ENCODE results near the gene NGRN.

NGRN gene

DNA sequence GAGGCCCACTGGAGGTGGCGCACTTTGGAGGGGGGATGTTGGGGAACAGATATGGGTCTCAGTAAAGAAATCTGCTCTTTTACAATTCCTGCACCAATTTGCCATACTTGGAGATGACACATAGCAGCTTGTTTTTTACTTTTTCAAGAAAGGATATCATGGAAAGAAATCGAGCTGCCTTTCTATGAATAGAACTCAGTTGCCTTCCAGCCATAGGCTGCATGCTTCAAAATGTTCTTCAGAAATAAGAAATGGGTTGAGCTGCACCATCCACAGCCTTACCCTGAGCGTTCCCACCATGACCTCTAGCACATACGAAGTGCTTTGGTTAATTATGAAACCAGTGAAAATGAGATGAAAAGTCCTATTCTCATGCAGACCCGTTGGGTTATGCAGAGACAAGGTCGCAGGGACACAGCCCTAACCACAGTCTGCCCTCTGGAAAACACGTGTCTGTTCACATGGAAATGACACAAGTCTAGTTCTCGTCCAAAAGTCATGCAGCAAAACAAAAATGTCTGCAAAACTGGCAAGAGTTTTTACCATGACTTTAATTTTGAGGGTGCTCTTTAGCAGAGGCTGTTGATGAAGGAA, 36.3 kb downstream of the NGRN start:
- no peak for TF ChIP-seq EP300 (IDR thresholded peaks at IDR 0.05; ENCODE audit: borderline replicate concordance)
- no peak for TF ChIP-seq EGR1 (IDR thresholded peaks at IDR 0.05)
- no peak for TF ChIP-seq TAF1 (IDR thresholded peaks at IDR 0.05; ENCODE audit: low read depth)
- no peak for TF ChIP-seq ZBTB7A (IDR thresholded peaks at IDR 0.05; ENCODE audit: low read depth)
- TF ChIP-seq, protein P1, sequence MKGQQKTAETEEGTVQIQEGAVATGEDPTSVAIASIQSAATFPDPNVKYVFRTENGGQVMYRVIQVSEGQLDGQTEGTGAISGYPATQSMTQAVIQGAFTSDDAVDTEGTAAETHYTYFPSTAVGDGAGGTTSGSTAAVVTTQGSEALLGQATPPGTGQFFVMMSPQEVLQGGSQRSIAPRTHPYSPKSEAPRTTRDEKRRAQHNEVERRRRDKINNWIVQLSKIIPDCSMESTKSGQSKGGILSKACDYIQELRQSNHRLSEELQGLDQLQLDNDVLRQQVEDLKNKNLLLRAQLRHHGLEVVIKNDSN (IDR thresholded peaks at IDR 0.05) = no peak
- no peak for TF ChIP-seq CREB1 (IDR thresholded peaks at IDR 0.05; ENCODE audit: low read depth)
- no peak for TF ChIP-seq TCF12 (IDR thresholded peaks at IDR 0.05; ENCODE audit: low read depth)
- TF ChIP-seq TEAD4 (IDR thresholded peaks at IDR 0.05) = no peak
- no peak for TF ChIP-seq MAX (IDR thresholded peaks at IDR 0.05)
- TF ChIP-seq RAD21 (IDR thresholded peaks at IDR 0.05; ENCODE audit: low read depth) = no peak
- TF ChIP-seq YY1 (IDR thresholded peaks at IDR 0.05; ENCODE audit: low read depth) = no peak
- no peak for TF ChIP-seq FOXM1 (IDR thresholded peaks at IDR 0.05; ENCODE audit: borderline replicate concordance, low read depth)
- no peak for TF ChIP-seq REST (IDR thresholded peaks at IDR 0.05; ENCODE audit: low read depth)
- TF ChIP-seq NFIC (IDR thresholded peaks at IDR 0.05) = no peak
- no peak for TF ChIP-seq CEBPB (IDR thresholded peaks at IDR 0.05)

DNA sequence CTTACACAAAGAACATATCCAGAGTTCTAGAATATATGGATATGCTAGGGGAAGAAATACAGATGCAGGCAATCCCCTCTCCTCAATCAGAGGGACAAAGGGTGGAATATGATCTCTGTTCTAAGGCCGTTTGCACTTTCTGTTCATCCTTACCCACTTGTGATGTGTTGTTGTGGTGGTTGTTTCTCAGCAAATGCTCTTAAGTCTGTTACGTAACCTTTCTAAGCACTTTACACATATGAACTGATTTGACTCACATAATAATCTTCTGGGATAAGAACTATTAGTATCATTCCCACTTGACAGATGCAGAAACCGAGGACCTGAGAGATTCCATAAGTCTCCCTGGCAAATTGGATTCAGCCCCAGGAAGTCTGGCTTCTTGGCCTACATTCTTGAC, 40.5 kb downstream of the NGRN start:
- no peak for TF ChIP-seq YY1 (IDR thresholded peaks at IDR 0.05; ENCODE audit: low read depth)
- TF ChIP-seq EP300 (IDR thresholded peaks at IDR 0.05; ENCODE audit: borderline replicate concordance) = no peak
- TF ChIP-seq EGR1 (IDR thresholded peaks at IDR 0.05) = no peak
- TF ChIP-seq REST (IDR thresholded peaks at IDR 0.05; ENCODE audit: low read depth) = no peak
- no peak for TF ChIP-seq TEAD4 (IDR thresholded peaks at IDR 0.05)
- TF ChIP-seq TAF1 (IDR thresholded peaks at IDR 0.05; ENCODE audit: low read depth) = no peak
- no peak for TF ChIP-seq CEBPB (IDR thresholded peaks at IDR 0.05)
- TF ChIP-seq CREB1 (IDR thresholded peaks at IDR 0.05; ENCODE audit: low read depth) = no peak
- no peak for TF ChIP-seq FOXM1 (IDR thresholded peaks at IDR 0.05; ENCODE audit: borderline replicate concordance, low read depth)
- TF ChIP-seq TCF12 (IDR thresholded peaks at IDR 0.05; ENCODE audit: low read depth) = no peak
- TF ChIP-seq, protein P1 (IDR thresholded peaks at IDR 0.05) = no peak
- TF ChIP-seq ZBTB7A (IDR thresholded peaks at IDR 0.05; ENCODE audit: low read depth) = no peak
- TF ChIP-seq RAD21 (IDR thresholded peaks at IDR 0.05; ENCODE audit: low read depth) = no peak
- TF ChIP-seq MAX (IDR thresholded peaks at IDR 0.05) = no peak
- TF ChIP-seq NFIC (IDR thresholded peaks at IDR 0.05) = no peak

DNA sequence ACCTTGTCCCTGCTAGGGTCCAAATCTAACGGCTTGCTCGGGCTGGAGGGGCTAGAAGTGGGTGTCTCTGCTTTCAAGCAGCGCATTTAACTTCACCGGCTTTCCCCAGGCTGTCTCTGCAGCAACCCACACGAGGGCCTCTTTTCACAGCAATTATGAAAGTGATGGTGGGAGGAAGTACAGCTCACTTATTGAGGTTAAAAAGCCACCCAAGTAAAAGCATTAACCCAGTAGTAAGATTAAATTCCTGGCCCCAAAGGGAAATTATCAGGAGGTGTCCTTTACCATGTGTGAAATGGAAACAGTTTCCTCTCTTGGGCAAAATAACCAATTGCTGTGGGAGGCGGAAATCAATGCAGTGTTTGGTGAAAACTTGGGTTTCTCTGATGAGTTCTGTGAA, 41.1 kb downstream of the NGRN start:
- TF ChIP-seq TEAD4 (IDR thresholded peaks at IDR 0.05) = no peak
- TF ChIP-seq CREB1 (IDR thresholded peaks at IDR 0.05; ENCODE audit: low read depth) = no peak
- no peak for TF ChIP-seq FOXM1 (IDR thresholded peaks at IDR 0.05; ENCODE audit: borderline replicate concordance, low read depth)
- TF ChIP-seq ZBTB7A (IDR thresholded peaks at IDR 0.05; ENCODE audit: low read depth) = no peak
- no peak for TF ChIP-seq EGR1 (IDR thresholded peaks at IDR 0.05)
- no peak for TF ChIP-seq TAF1 (IDR thresholded peaks at IDR 0.05; ENCODE audit: low read depth)
- no peak for TF ChIP-seq REST (IDR thresholded peaks at IDR 0.05; ENCODE audit: low read depth)
- TF ChIP-seq RAD21 (IDR thresholded peaks at IDR 0.05; ENCODE audit: low read depth) = no peak
- TF ChIP-seq, protein P1 (IDR thresholded peaks at IDR 0.05) = no peak
- no peak for TF ChIP-seq CEBPB (IDR thresholded peaks at IDR 0.05)

- TF ChIP-seq RAD21 (IDR thresholded peaks at IDR 0.05; ENCODE audit: low read depth) = no peak
- TF ChIP-seq CEBPB (IDR thresholded peaks at IDR 0.05) = no peak
- no peak for TF ChIP-seq MAX (IDR thresholded peaks at IDR 0.05)
Measured at GRCh38 chr15:90307661-90308060, 42.2 kb downstream of the NGRN start.
